Immature natural killer cell (primary cell): ENCODE measurements around the gene NFASC. TPM values are rescaled to one million over a fixed set of nuclear protein-coding genes. Genes with fewer than 3 reads are reported as not detected.

Source experiments
- DNase-seq, 3 donors: peaks; one replicate each; pipeline ENCODE4 v3.0.0; 2022; ENCODE audit warnings: mixed read lengths in 1 of 3
- H3K27ac Mint-ChIP-seq, 6 donors: one replicate each; pipeline ENCODE4 v1.8.0; 2020; ENCODE audit warnings: mixed read lengths in 6 of 6, mild to moderate bottlenecking in 5 of 6, inconsistent platforms in 4 of 6, moderate library complexity in 3 of 6
- H3K27me3 Mint-ChIP-seq, 3 donors: one replicate each; pipeline ENCODE4 v1.8.0; 2020 to 2021; ENCODE audit warnings: low read depth in 3 of 3, mild to moderate bottlenecking in 3 of 3, mixed read lengths in 3 of 3, moderate library complexity in 3 of 3, inconsistent platforms in 1 of 3
- H3K36me3 Mint-ChIP-seq, 3 donors: one replicate each; pipeline ENCODE4 v1.8.0; 2020; ENCODE audit warnings: mixed read lengths in 3 of 3, inconsistent platforms in 2 of 3, mild to moderate bottlenecking in 2 of 3
- H3K4me1 Mint-ChIP-seq, 2 donors: one replicate each; pipeline ENCODE4 v1.8.0; 2020; ENCODE audit warnings: inconsistent platforms in 2 of 2, mild to moderate bottlenecking in 2 of 2, mixed read lengths in 2 of 2, moderate library complexity in 1 of 2
- H3K4me3 Mint-ChIP-seq, 5 donors: one replicate each; pipeline ENCODE4 v1.8.0; 2020; ENCODE audit warnings: mild to moderate bottlenecking in 5 of 5, mixed read lengths in 5 of 5, inconsistent platforms in 3 of 5, moderate library complexity in 3 of 5
- H3K9me3 Mint-ChIP-seq, 6 donors: one replicate each; pipeline ENCODE4 v1.8.0; 2020; ENCODE audit warnings: mild to moderate bottlenecking in 6 of 6, mixed read lengths in 6 of 6, inconsistent platforms in 4 of 6, moderate library complexity in 3 of 6
- polyA plus RNA-seq, 3 donors: library from polyadenylated mRNA; unstranded; fragments of 300-500 nt; fragmentation: Illumina TruSeq; gene quantifications; one replicate each; pipeline ENCODE4 v1.2.3, GENCODE V29; 2021

The NFASC gene
- polyA plus RNA-seq, 3 donors from 2014 or later: not detected

DNA sequence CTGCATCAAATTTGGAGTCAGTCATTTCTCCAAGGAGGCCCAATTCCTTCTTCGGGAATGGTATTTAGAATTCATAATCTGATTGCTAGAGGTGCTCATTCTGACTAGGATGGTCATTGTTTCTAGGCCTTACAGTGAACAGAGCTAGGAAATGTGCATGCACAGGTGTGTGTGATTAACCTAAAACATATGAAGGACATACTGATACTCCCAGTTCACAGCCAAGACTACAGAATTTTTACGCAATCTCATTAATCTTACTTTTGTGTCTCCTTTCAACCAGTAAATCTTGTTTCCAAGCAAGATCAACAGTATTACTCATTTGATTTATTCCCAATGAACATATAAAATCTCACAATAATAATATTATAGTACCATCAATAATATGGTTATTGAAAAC lies 47.1 kb downstream of the NFASC start:
- DNase-seq: no peak
- Mint-ChIP-seq H3K4me1 (no peaks in the 10 kb centered on the region), H3K27me3 (peaks cover 4 to 9% (median 4%) of the 10 kb centered on the region in 3 donors), H3K36me3 (no peaks in the 10 kb centered on the region), H3K27ac (no peak overlapping the region), H3K4me3 (no peak overlapping the region), H3K9me3 (no peaks in the 10 kb centered on the region)

DNA sequence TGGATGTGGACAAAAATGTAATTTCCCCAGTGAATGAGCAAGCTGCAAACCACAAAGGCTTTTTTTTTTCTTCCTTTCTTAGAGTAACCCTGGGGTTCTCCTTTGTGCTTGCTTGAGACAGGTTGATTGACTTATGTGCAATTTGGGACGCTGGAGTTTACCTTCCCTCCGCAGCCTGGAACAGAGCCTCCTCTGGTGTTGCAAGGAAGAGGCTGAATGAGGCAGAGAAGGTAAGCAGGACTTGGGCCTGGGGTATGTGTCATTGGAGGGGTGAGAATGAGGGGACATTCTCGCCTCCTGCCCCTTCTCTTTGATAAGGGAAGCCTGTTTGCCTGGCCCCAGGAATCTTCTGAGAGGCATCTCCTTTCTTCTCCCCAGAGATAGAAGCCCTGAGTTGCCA lies 49.8 kb downstream of the NFASC start:
- Mint-ChIP-seq H3K27me3 (peaks cover 0 to 10% (median 4%) of the 10 kb centered on the region in 3 donors), H3K9me3 (no peaks in the 10 kb centered on the region), H3K27ac (no peak overlapping the region), H3K36me3 (no peaks in the 10 kb centered on the region), H3K4me3 (no peak overlapping the region), H3K4me1 (no peaks in the 10 kb centered on the region)
- DNase-seq: no peak

DNA sequence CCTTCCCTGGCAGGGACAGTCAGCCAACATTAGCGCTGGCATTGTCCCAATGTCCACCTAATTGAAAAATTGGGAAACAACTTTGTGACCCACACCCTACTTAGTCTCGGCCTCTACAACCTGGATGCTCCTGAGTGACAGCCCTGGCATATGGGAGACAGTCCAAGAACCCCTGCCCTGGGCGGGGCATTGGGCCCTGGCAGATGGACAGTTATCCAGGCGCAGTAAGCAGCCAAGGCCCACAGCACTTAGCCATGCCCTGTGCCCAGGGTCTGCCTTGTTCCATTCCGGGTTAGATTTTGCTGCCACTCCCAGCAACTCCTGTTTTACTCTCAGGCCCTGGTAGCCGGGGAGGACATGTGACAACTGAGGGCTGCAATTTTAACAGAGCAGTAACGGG lies 50.3 kb downstream of the NFASC start:
- peaks cover 0 to 11% (median 4%) of the 10 kb centered on the region in 3 donors for H3K27me3 Mint-ChIP-seq

GRCh38 chr1:204921855-204922516 lies 51.3 kb downstream of the NFASC start:
- H3K27me3 Mint-ChIP-seq: peaks cover 0 to 9% (median 4%) of the 10 kb centered on the region in 3 donors
- H3K27ac Mint-ChIP-seq: no peak overlapping the region

More for the DNA sequence above, 50.3 kb downstream of the NFASC start:
- Mint-ChIP-seq H3K9me3 (no peaks in the 10 kb centered on the region), H3K4me3 (no peak overlapping the region), H3K4me1 (no peaks in the 10 kb centered on the region), H3K36me3 (no peaks in the 10 kb centered on the region), H3K27ac (no peak overlapping the region)
- no peak for DNase-seq

DNA sequence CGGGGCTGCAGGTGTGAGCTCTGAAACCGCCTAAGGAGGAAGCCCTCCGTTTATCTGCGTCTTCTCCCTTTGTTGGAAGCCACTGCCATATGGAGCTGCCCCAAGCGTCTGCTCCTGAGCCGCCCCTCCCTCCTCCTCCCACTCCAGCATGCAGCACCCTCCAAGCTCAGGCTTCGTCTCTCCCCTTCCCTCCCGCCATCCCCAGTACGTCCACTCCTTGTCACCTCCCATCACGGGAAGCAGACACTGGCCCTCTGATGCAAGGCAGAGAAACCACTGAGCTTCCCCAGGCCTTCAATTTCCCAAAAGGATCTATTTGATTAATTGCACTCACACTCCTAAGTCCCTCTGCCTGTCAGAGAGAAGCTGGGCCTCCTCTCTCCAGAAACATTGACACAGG lies 52.5 kb downstream of the NFASC start:
- DNase-seq: no peak
- no peak overlapping the region for H3K4me3 Mint-ChIP-seq
- peaks cover 0 to 9% (median 4%) of the 10 kb centered on the region in 3 donors for H3K27me3 Mint-ChIP-seq
- H3K4me1 Mint-ChIP-seq: no peaks in the 10 kb centered on the region
- H3K27ac Mint-ChIP-seq: no peak overlapping the region
- H3K36me3 Mint-ChIP-seq: no peaks in the 10 kb centered on the region
- H3K9me3 Mint-ChIP-seq: no peaks in the 10 kb centered on the region

More at GRCh38 chr1:204921855-204922516, 51.3 kb downstream of the NFASC start:
- Mint-ChIP-seq H3K9me3 (no peaks in the 10 kb centered on the region), H3K4me3 (no peak overlapping the region), H3K4me1 (no peaks in the 10 kb centered on the region), H3K36me3 (no peaks in the 10 kb centered on the region)
- no peak for DNase-seq

- no peak overlapping the region for H3K4me3 Mint-ChIP-seq
- no peaks in the 10 kb centered on the region for H3K9me3 Mint-ChIP-seq
- H3K4me1 Mint-ChIP-seq: no peaks in the 10 kb centered on the region
- no peak for DNase-seq
- H3K27ac Mint-ChIP-seq: no peak overlapping the region
- H3K36me3 Mint-ChIP-seq: no peaks in the 10 kb centered on the region
- H3K27me3 Mint-ChIP-seq: peaks cover 0 to 9% (median 4%) of the 10 kb centered on the region in 3 donors
These were observed 53.0 kb downstream of the NFASC start for GRCh38 chr1:204923626-204924012.

DNA sequence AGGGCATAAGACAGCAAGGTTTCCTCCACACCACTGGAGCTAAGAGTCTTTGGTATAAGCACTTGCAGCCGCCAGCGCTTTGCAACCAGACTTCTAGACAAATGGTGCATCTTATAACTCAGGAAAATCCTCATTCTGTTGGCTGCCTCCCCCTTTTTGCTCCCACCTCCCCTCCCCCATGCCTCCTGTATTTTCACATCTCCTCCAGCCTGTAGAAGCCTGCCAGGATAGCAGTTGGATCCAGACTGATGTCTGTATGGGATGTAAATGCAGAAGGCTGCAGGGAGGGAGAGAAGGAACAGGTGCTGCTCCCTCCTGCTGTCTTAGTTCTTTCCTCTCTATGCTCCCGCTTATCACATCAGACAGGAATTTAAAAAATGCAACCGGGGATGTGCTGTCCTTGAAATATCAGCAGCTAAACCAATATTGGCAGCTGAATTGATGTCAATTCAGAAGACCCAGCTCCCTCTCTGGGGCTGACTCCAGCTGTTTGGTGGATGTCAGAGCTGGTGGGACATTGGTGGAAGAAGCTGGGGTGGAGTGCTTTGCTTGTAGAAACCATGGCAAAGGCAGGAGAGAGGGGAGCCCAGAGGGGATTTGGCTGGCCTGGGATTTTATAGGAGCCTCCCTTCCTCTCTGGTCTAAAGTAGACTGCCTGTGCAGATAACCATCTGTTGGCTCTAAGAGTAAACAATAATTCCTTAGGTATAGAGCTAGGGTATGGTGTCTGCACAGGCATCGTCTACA lies 53.5 kb downstream of the NFASC start:
- no peak for DNase-seq
- H3K27me3 Mint-ChIP-seq: peaks cover 0 to 6% (median 2%) of the 10 kb centered on the region in 3 donors
- H3K27ac Mint-ChIP-seq: no peak overlapping the region
- H3K4me1 Mint-ChIP-seq: no peaks in the 10 kb centered on the region
- no peaks in the 10 kb centered on the region for H3K36me3 Mint-ChIP-seq
- H3K4me3 Mint-ChIP-seq: no peak overlapping the region
- H3K9me3 Mint-ChIP-seq: no peaks in the 10 kb centered on the region

DNA sequence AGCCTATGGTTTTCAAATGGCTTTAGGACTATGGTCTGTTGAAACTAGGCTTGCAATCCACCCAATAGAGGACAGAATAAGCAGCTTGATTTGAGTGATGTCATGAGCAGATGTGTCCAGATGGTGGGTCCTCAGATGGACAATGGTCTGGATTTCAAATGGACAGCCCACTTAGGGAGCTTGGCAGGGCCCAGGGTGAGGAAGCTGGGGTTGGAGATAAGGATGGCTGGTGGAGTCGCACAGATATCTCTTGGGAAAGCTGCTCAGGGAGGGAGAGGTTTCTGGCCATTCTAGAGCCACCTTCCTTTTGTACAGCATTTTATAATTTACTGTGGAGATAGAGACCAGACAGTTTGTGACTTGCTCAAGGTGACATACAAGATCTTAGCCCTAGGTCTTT lies 55.0 kb downstream of the NFASC start:
- H3K9me3 Mint-ChIP-seq: no peaks in the 10 kb centered on the region
- DNase-seq: no peak
- no peak overlapping the region for H3K4me3 Mint-ChIP-seq
- H3K27me3 Mint-ChIP-seq: peaks cover 0 to 6% (median 4%) of the 10 kb centered on the region in 3 donors
- H3K4me1 Mint-ChIP-seq: no peaks in the 10 kb centered on the region
- no peak overlapping the region for H3K27ac Mint-ChIP-seq
- H3K36me3 Mint-ChIP-seq: no peaks in the 10 kb centered on the region

GRCh38 chr1:204927673-204928641 lies 57.3 kb downstream of the NFASC start:
- no peak overlapping the region for H3K27ac Mint-ChIP-seq

GRCh38 chr1:204928671-204929486 lies 58.2 kb downstream of the NFASC start:
- Mint-ChIP-seq H3K36me3 (no peaks in the 10 kb centered on the region), H3K4me3 (no peak overlapping the region), H3K27ac (no peak overlapping the region), H3K27me3 (peaks cover 0 to 6% (median 4%) of the 10 kb centered on the region in 3 donors), H3K9me3 (no peaks in the 10 kb centered on the region), H3K4me1 (no peaks in the 10 kb centered on the region)
- no peak for DNase-seq

More at GRCh38 chr1:204927673-204928641, 57.3 kb downstream of the NFASC start:
- Mint-ChIP-seq H3K4me3 (no peak overlapping the region), H3K4me1 (no peaks in the 10 kb centered on the region), H3K9me3 (no peaks in the 10 kb centered on the region), H3K36me3 (no peaks in the 10 kb centered on the region), H3K27me3 (peaks cover 0 to 6% (median 4%) of the 10 kb centered on the region in 3 donors)
- no peak for DNase-seq

- no peak overlapping the region for H3K27ac Mint-ChIP-seq
- H3K36me3 Mint-ChIP-seq: no peaks in the 10 kb centered on the region
- H3K9me3 Mint-ChIP-seq: no peaks in the 10 kb centered on the region
- no peaks in the 10 kb centered on the region for H3K4me1 Mint-ChIP-seq
- H3K27me3 Mint-ChIP-seq: peaks cover 0 to 4% (median 4%) of the 10 kb centered on the region in 3 donors
- no peak for DNase-seq
- H3K4me3 Mint-ChIP-seq: no peak overlapping the region
These were observed 59.0 kb downstream of the NFASC start for GRCh38 chr1:204929487-204930154.

DNA sequence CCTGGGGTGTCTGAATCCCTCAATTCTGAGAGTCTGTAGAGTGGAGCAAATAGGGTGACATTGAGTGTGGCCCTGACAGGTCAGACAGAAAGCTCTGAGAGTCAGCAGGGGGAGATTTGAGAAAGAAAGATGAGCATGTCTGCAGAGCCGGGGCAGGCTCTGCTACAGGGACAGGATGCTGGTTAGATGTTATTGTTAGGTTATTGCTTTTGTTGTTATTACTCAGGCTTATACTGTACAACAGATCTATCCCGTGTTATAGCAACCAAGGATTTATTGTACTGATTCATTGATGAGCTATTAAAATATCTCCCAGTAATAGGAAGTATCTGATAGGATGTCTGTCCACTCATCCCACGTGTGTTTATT lies 59.5 kb downstream of the NFASC start:
- no peak overlapping the region for H3K4me3 Mint-ChIP-seq
- no peak overlapping the region for H3K27ac Mint-ChIP-seq
- H3K4me1 Mint-ChIP-seq: no peaks in the 10 kb centered on the region
- DNase-seq: no peak
- H3K9me3 Mint-ChIP-seq: no peaks in the 10 kb centered on the region
- peaks cover 0 to 4% (median 4%) of the 10 kb centered on the region in 3 donors for H3K27me3 Mint-ChIP-seq
- no peaks in the 10 kb centered on the region for H3K36me3 Mint-ChIP-seq

DNA sequence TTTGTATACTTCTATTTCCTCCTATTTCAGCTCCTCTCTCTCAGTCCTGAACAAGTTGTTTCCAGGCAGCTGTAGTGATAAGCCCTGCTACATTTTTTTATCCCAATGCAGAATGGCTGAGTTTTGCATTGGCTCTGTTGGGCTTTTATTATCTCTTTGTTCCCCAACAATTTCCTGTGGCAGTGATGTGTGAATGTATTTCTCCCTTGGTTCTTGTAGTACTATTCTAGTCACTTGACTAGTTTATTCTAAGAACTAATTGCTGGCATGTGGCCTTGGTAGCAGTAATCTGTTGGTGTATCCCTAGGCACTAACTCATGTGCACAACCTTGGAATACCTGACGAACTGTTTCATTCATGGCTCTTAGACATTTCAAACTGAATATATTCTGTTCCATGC lies 60.7 kb downstream of the NFASC start:
- no peaks in the 10 kb centered on the region for H3K9me3 Mint-ChIP-seq
- no peaks in the 10 kb centered on the region for H3K4me1 Mint-ChIP-seq
- DNase-seq: no peak
- H3K27me3 Mint-ChIP-seq: peaks cover 0 to 4% (median 0%) of the 10 kb centered on the region in 3 donors
- H3K27ac Mint-ChIP-seq: no peak overlapping the region
- H3K36me3 Mint-ChIP-seq: no peaks in the 10 kb centered on the region
- no peak overlapping the region for H3K4me3 Mint-ChIP-seq
